Type B pancreatic cell (in vitro differentiated cells): ENCODE measurements around the gene EIPR1. TPM values are rescaled to one million over a fixed set of nuclear protein-coding genes. Genes with fewer than 3 reads are reported as not detected.

Experiments used
- DNase-seq: peaks from one replicate; pipeline ENCODE4 v3.0.0; 2021; ENCODE audit warnings: mixed read lengths; ENCODE audit not compliant: unreplicated experiment; ENCODE audit errors: extremely low spot score
- H3K27ac Mint-ChIP-seq: 2 replicates; pipeline ENCODE4 v1.8.0; 2021; ENCODE audit warnings: mild to moderate bottlenecking, mixed read lengths
- H3K27me3 Mint-ChIP-seq: 2 replicates; pipeline ENCODE4 v1.8.0; 2021; ENCODE audit warnings: mixed read lengths
- H3K36me3 Mint-ChIP-seq: 2 replicates; pipeline ENCODE4 v1.8.0; 2021; ENCODE audit warnings: mixed read lengths
- H3K4me1 Mint-ChIP-seq: one replicate; pipeline ENCODE4 v1.8.0; 2021; ENCODE audit warnings: mixed read lengths; ENCODE audit not compliant: unreplicated experiment
- H3K4me3 Mint-ChIP-seq: 2 replicates; pipeline ENCODE4 v1.8.0; 2021; ENCODE audit warnings: mild to moderate bottlenecking, mixed read lengths
- H3K9me3 Mint-ChIP-seq: 2 replicates; pipeline ENCODE4 v1.8.0; 2021; ENCODE audit warnings: mixed read lengths
- total RNA-seq: library from RNA; stranded (reverse); gene quantifications from 2 replicates; pipeline ENCODE4 v1.2.1, GENCODE V29; 2021; ENCODE audit warnings: low replicate concordance
- TF ChIP-seq, protein P1 (sequence below): fragments of 200-600 bp; sonication (generic); conservative IDR thresholded peaks from 2 replicates; pipeline ENCODE4 v1.5.0; 2021; ENCODE audit warnings: antibody characterized with exemption, mild to moderate bottlenecking

EIPR1 gene
- total RNA-seq, 1 donor from 2014 or later, result 24.9 TPM

DNA sequence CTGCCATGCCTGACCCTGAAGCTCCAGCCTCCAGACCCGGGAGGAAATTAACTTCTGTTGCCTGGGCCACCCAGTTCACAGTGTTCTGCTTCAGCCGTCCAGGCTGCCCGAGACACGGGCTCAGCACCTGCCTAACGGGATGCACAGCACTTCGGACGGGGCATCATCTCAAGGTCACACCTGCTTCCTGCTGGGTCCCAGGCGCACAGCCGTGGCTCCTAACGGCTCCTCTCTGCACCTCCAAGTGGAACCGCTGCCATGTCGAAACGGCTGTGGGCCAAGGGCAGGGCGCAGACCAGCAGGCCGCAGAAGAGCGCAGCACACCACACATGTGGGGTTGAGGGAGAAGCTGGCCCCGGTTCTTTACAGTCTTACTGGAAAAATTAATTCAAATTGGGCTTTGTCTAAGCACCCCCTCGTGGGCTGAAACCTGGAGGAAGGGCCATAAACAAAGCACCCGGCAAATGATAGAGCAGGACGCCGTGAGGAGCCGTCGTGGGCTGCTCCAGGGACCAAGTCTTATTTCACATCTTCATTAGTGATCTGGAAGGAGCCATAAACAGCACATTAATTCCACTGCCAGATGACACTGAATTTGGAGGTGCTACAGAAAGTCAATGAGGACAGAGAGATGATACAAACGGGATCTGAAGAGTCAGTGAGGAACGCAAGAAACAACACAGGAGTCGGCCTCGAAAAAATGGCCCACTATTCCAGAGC is 59.6 kb downstream of the EIPR1 start:
- Mint-ChIP-seq H3K4me3 (no peak overlapping the region), H3K27ac (no peak overlapping the region), H3K9me3 (no peaks in the 10 kb centered on the region), H3K36me3 (peaks cover 11% of the 10 kb centered on the region), H3K27me3 (no peaks in the 10 kb centered on the region), H3K4me1 (peaks cover 12% of the 10 kb centered on the region)
- DNase-seq, result no peak
- TF ChIP-seq, protein P1, sequence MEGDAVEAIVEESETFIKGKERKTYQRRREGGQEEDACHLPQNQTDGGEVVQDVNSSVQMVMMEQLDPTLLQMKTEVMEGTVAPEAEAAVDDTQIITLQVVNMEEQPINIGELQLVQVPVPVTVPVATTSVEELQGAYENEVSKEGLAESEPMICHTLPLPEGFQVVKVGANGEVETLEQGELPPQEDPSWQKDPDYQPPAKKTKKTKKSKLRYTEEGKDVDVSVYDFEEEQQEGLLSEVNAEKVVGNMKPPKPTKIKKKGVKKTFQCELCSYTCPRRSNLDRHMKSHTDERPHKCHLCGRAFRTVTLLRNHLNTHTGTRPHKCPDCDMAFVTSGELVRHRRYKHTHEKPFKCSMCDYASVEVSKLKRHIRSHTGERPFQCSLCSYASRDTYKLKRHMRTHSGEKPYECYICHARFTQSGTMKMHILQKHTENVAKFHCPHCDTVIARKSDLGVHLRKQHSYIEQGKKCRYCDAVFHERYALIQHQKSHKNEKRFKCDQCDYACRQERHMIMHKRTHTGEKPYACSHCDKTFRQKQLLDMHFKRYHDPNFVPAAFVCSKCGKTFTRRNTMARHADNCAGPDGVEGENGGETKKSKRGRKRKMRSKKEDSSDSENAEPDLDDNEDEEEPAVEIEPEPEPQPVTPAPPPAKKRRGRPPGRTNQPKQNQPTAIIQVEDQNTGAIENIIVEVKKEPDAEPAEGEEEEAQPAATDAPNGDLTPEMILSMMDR, result no peak

DNA sequence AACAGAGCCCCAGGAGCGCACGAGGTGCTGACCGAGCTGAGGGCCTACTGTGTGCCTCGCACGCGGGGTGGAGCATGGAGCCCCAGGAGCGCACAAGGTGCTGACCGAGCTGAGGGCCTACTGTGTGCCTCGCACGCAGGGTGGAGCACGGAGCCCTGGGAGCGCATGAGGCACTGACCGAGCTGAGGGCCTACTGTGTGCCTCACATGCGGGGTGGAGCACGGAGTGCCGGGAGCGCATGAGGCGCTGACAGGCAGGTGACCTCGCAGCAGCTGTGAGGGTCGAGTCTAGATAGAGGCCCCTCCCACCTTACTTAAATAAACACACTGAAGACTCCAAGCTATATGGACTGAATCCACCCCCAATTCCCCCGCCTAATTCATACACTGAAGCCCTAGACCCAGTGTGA is 60.3 kb downstream of the EIPR1 start:
- Mint-ChIP-seq H3K4me1 (peaks cover 17% of the 10 kb centered on the region), H3K27me3 (no peaks in the 10 kb centered on the region), H3K36me3 (peaks cover 11% of the 10 kb centered on the region), H3K4me3 (no peak overlapping the region), H3K9me3 (no peaks in the 10 kb centered on the region), H3K27ac (no peak overlapping the region)
- DNase-seq, result no peak
- TF ChIP-seq, protein P1, result no peak

DNA sequence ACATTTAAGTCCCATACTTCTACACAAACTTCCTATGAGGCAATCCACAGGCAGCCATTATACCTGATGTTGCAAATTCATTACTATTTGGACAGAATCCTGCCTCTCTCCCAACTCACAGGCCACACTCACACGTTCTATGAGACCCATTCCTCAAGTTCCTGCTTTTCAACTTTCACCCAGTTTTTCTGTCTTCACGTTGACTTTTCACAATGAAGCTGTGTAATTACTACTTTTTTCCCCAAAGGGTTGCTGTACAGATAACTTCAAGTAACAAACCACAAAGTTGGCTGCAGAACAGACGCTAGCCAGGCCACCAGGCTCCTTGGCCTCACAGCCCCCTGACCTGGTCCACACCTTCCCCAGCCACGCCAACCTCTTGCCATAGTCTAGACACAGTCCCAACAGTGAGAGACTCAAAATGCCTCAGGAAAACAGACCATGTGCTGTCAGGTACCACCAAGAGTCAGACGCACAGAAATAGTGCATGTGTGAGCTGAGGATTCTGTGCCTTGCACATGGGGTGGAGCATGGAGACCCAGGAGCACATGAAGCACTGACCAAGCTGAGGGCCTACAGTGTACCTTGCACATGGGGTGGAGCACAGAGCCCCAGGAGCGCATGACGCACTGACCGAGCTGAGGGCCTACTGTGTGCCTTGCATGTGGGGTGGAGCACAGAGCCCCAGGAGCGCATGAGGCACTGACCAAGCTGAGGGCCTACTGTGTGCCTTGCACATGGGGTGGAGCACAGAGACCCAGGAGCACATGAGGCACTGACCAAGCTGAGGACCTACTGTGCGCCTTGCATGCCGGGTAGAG is 61.0 kb downstream of the EIPR1 start:
- peaks cover 11% of the 10 kb centered on the region for H3K36me3 Mint-ChIP-seq
- DNase-seq, result no peak
- H3K9me3 Mint-ChIP-seq, result no peaks in the 10 kb centered on the region
- no peak overlapping the region for H3K4me3 Mint-ChIP-seq
- TF ChIP-seq, protein P1, result no peak
- H3K4me1 Mint-ChIP-seq, result peaks cover 17% of the 10 kb centered on the region
- no peak overlapping the region for H3K27ac Mint-ChIP-seq
- no peaks in the 10 kb centered on the region for H3K27me3 Mint-ChIP-seq

GRCh38 chr2:3314626-3315025 is 63.0 kb downstream of the EIPR1 start:
- Mint-ChIP-seq H3K27me3 (no peaks in the 10 kb centered on the region), H3K36me3 (peaks cover 7% of the 10 kb centered on the region), H3K9me3 (no peaks in the 10 kb centered on the region), H3K4me3 (no peak overlapping the region), H3K27ac (no peak overlapping the region), H3K4me1 (peaks cover 17% of the 10 kb centered on the region)
- TF ChIP-seq, protein P1, result no peak
- DNase-seq, result no peak

DNA sequence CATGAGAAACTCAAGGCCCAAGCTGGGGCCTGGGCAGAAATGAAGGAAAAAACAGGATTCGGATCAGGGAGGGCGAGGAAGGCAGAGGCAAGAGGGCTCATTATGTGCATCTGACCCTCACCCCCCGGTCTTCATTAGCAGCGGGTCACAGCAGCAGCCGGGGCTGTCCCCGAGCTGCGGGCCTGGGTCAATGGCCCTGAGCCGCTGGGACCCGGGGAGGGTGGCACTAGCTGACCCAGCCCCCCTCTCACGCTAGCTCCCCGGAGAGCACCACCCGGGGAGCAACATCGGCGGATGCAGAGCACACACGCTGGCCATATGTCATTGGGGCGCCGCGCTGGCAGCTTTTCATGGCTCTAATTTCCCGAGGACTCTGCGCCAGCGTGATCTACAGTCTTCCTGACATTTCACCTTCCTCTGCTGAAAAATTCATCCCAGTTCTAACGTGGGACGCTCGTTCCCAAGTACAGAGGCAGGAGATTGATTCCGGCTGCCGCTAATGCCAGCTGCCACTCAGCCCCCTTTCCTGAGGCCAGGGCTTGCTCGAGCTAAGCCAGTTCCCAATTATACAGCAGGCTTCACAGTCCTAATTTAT is 63.7 kb downstream of the EIPR1 start:
- TF ChIP-seq, protein P1, result no peak
- Mint-ChIP-seq H3K4me3 (no peak overlapping the region), H3K27ac (no peak overlapping the region), H3K27me3 (no peaks in the 10 kb centered on the region), H3K4me1 (peaks cover 17% of the 10 kb centered on the region), H3K36me3 (peaks cover 10% of the 10 kb centered on the region), H3K9me3 (no peaks in the 10 kb centered on the region)
- DNase-seq, result no peak
